IMR-90 (cell line): ENCODE data around the gene TOP2A. TPM values are rescaled to one million over a fixed set of nuclear protein-coding genes. Genes with fewer than 3 reads are reported as not detected.
A peak's percentile ranks its signal among the peaks of the same experiment; 100 is the strongest.

ENCODE experiments used
- ATAC-seq: fragments of 200-7000 bp; cut with Tn5 transposase; 2 replicates; pipeline ENCODE4 v1.9.1; 2020; ENCODE audit warnings: low read depth, mild to moderate bottlenecking, moderate library complexity
- BruUV-seq: library from RNA; stranded (reverse); fragments of 400-500 nt; replicated peaks from 2 replicates; lab custom pipeline; 2021; lab: Mats Ljungman, UMichigan
- CTCF ChIA-PET: fragments of 300-600 bp; formaldehyde crosslinking; extraction: SDS; loops from one replicate; lab custom pipeline; 2021; ENCODE audit warnings: antibody characterized with exemption; lab: Yijun Ruan, JAX
- POLR2A ChIA-PET: fragments of 300-600 bp; sonication (Branson Sonifier 250); formaldehyde crosslinking; loops from one replicate; lab custom pipeline; 2022; ENCODE audit warnings: antibody characterized with exemption; ENCODE audit not compliant: unreplicated experiment; lab: Charles Lee
- DNase-seq: peaks from one replicate; pipeline ENCODE4 v3.0.0; 2013
- H2AFZ ChIP-seq: replicated peaks from 2 replicates; pipeline ENCODE3; 2013; ENCODE audit warnings: low read length, mild to moderate bottlenecking; ENCODE audit not compliant: poor library complexity
- H2AK5ac ChIP-seq: 2 replicates; pipeline ENCODE4 v1.6.1; 2013; ENCODE audit warnings: low read depth, low read length, inconsistent platforms
- H2AK9ac ChIP-seq: replicated peaks from 2 replicates; pipeline ENCODE3; 2013; ENCODE audit warnings: mild to moderate bottlenecking, low read depth, low read length, moderate library complexity; ENCODE audit not compliant: poor library complexity
- H2BK120ac ChIP-seq: 2 replicates; pipeline ENCODE4 v1.6.1; 2013; ENCODE audit warnings: low read depth, low read length, inconsistent platforms
- H2BK15ac ChIP-seq: 3 replicates; pipeline ENCODE4 v1.6.1; 2013; ENCODE audit warnings: low read depth, low read length, inconsistent platforms
- H2BK20ac ChIP-seq: 2 replicates; pipeline ENCODE4 v1.6.1; 2013; ENCODE audit warnings: low read depth, mild to moderate bottlenecking, inconsistent platforms, low read length, moderate library complexity
- H2BK5ac ChIP-seq: 2 replicates; pipeline ENCODE4 v1.6.1; 2013; ENCODE audit warnings: mild to moderate bottlenecking, low read depth, low read length, inconsistent platforms; ENCODE audit not compliant: poor library complexity, severe bottlenecking
- H3K14ac ChIP-seq: replicated peaks from 2 replicates; pipeline ENCODE4 v1.6.1; 2013; ENCODE audit warnings: low read depth, low read length, inconsistent platforms
- H3K18ac ChIP-seq: 2 replicates; pipeline ENCODE4 v1.6.1; 2013; ENCODE audit warnings: low read depth, low read length, control low read depth
- H3K23ac ChIP-seq: 2 replicates; pipeline ENCODE4 v1.6.1; 2013; ENCODE audit warnings: low read depth, low read length, inconsistent platforms
- H3K27ac ChIP-seq: 2 replicates; pipeline ENCODE4 v1.5.1; 2013; ENCODE audit warnings: mild to moderate bottlenecking, control low read depth, low read length; ENCODE audit not compliant: insufficient read depth
- H3K27me3 ChIP-seq: 2 replicates; pipeline ENCODE4 v1.6.1; 2013; ENCODE audit warnings: low read length; ENCODE audit not compliant: control insufficient read depth, insufficient read depth
- H3K36me3 ChIP-seq: 2 replicates; pipeline ENCODE4 v1.6.1; 2013; ENCODE audit warnings: low read length, mixed read lengths; ENCODE audit not compliant: control insufficient read depth, insufficient read depth
- H3K4ac ChIP-seq: 2 replicates; pipeline ENCODE4 v1.6.1; 2013; ENCODE audit warnings: low read depth, low read length, inconsistent platforms
- H3K4me1 ChIP-seq: 2 replicates; pipeline ENCODE4 v1.6.1; 2013; ENCODE audit warnings: low read length, mixed read lengths; ENCODE audit not compliant: control insufficient read depth, insufficient read depth
- H3K4me2 ChIP-seq: 2 replicates; pipeline ENCODE4 v1.6.1; 2013; ENCODE audit warnings: low read depth, mild to moderate bottlenecking, control low read depth, low read length, moderate library complexity
- H3K4me3 ChIP-seq: 2 replicates; pipeline ENCODE4 v1.5.1; 2013; ENCODE audit warnings: low read depth, mild to moderate bottlenecking, control low read depth, low read length, moderate library complexity; ENCODE audit not compliant: insufficient read depth
- H3K56ac ChIP-seq: 2 replicates; pipeline ENCODE4 v1.6.1; 2013; ENCODE audit warnings: low read length, inconsistent platforms; ENCODE audit not compliant: insufficient read depth; ENCODE audit errors: extremely low read depth
- H3K79me1 ChIP-seq, 2 experiments: 2 replicates each; pipeline ENCODE4 v1.6.1; 2013; ENCODE audit warnings: low read length in 2 of 2, inconsistent platforms in 1 of 2, low read depth in 1 of 2
- H3K9ac ChIP-seq: 2 replicates; pipeline ENCODE4 v1.6.1; 2013; ENCODE audit warnings: low read depth, low read length, control low read depth
- H3K9me1 ChIP-seq: 2 replicates; pipeline ENCODE4 v1.6.1; 2013; ENCODE audit warnings: low read length, inconsistent platforms; ENCODE audit not compliant: insufficient read depth
- H3K9me3 ChIP-seq: 2 replicates; pipeline ENCODE4 v1.6.1; 2013; ENCODE audit warnings: low read length; ENCODE audit not compliant: control insufficient read depth, insufficient read depth
- H4K20me1 ChIP-seq: 2 replicates; pipeline ENCODE4 v1.6.1; 2013; ENCODE audit warnings: low read length, inconsistent platforms; ENCODE audit not compliant: insufficient read depth
- H4K5ac ChIP-seq: 2 replicates; pipeline ENCODE4 v1.6.1; 2013; ENCODE audit warnings: mild to moderate bottlenecking, low read depth, low read length, control low read depth
- H4K8ac ChIP-seq, 2 experiments: 2 replicates each; pipeline ENCODE4 v1.6.1; 2013; ENCODE audit warnings: low read depth in 2 of 2, low read length in 2 of 2, control low read depth in 1 of 2, inconsistent platforms in 1 of 2
- H4K91ac ChIP-seq: 2 replicates; pipeline ENCODE4 v1.6.1; 2013; ENCODE audit warnings: low read depth, low read length, inconsistent platforms; ENCODE audit not compliant: insufficient read depth
- CEBPB ChIP-seq: IDR thresholded peaks from 2 replicates; pipeline ENCODE4 v1.6.1; 2012; ENCODE audit warnings: low read depth, low read length, improper control_type of control experiment
- CHD1 ChIP-seq: IDR thresholded peaks from 2 replicates; pipeline ENCODE4 v1.6.1; 2012; ENCODE audit warnings: low read depth, low read length, improper control_type of control experiment
- MAFK ChIP-seq: IDR thresholded peaks from 2 replicates; pipeline ENCODE4 v1.6.1; 2012; ENCODE audit warnings: low read depth, low read length, improper control_type of control experiment
- MAZ ChIP-seq: IDR thresholded peaks from 2 replicates; pipeline ENCODE4 v1.6.1; 2012; ENCODE audit warnings: low read depth, mild to moderate bottlenecking, low read length, improper control_type of control experiment, moderate library complexity, borderline replicate concordance
- NFE2L2 ChIP-seq: fragments of 150-350 bp; IDR thresholded peaks from 2 replicates; pipeline ENCODE4 v1.6.1; 2016; ENCODE audit warnings: low read depth, mild to moderate bottlenecking, low read length
- RAD21 ChIP-seq: IDR thresholded peaks from 2 replicates; pipeline ENCODE4 v1.6.1; 2012; ENCODE audit warnings: low read length, improper control_type of control experiment
- RCOR1 ChIP-seq: IDR thresholded peaks from 2 replicates; pipeline ENCODE4 v1.6.1; 2012; ENCODE audit warnings: mild to moderate bottlenecking, low read length, improper control_type of control experiment; ENCODE audit not compliant: insufficient replicate concordance
- WGBS, 2 experiments: methylation state at CpG; one replicate each; pipeline versions ENCODE4 v1.1.5 to v1.1.7; 2013; ENCODE audit warnings: missing lambda C conversion rate in 2 of 2; ENCODE audit not compliant: insufficient read length in 1 of 2; ENCODE audit errors: extremely low coverage in 2 of 2; 5-methylcytosine and 5-hydroxymethylcytosine counted together
- dilution Hi-C: fragments of 300-500 bp; cut with HindIII; formaldehyde crosslinking; loops from one replicate; pipeline ENCODE4 v1.14.3; 2018; ENCODE audit warnings: low sequenced_read_pairs; ENCODE audit not compliant: unreplicated experiment
- in situ Hi-C: fragments of 300-500 bp; cut with MboI; formaldehyde crosslinking; loops from 3 replicates; pipeline ENCODE4 v1.14.3; 2019; ENCODE audit warnings: low sequenced_read_pairs, inconsistent platforms, mixed read lengths
- intact Hi-C: fragments of 100-400 bp; cut with micrococcal nuclease; formaldehyde crosslinking; loops from 2 replicates; pipeline ENCODE4 v1.10.0; 2022
- polyA plus RNA-seq, 3 experiments: library from polyadenylated mRNA; depleted of rRNA; stranded (reverse); fragments of >200 nt; gene quantifications; 2 replicates each; pipeline ENCODE4 v1.2.3, GENCODE V29; 2012; ENCODE audit warnings: low replicate concordance in 1 of 3
- total RNA-seq: library from RNA; depleted of rRNA; stranded (reverse); fragments of >200 nt; gene quantifications from 2 replicates; pipeline ENCODE4 v1.2.3, GENCODE V29; 2012

The TOP2A gene
- total and polyA plus RNA-seq, 2 of the 4 experiments (the other 2 are of a cell fraction) = 43.4 to 68.5 TPM

GRCh38 chr17:40458851-40459482, 41.3 kb upstream of the TOP2A start:
- intact Hi-C loops (no loop called here), dilution Hi-C loops (no loop called here), in situ Hi-C loops (no loop called here)
- no peak overlapping the region; the same call in 2 of the 3 replicates for H2BK15ac ChIP-seq
- TF ChIP-seq MAZ (no peak), RCOR1 (no peak), CEBPB (no peak), RAD21 (no peak), MAFK (no peak), CHD1 (no peak), NFE2L2 (no peak)
- peak overlapping the region; percentile 51; the same call in 1 of the 2 replicates for H3K4ac ChIP-seq
- H3K27ac ChIP-seq = peak overlapping the region; percentile 16; the same call in 1 of the 2 replicates
- H3K9me1 ChIP-seq = peaks cover 37% of the 10 kb centered on the region
- no peak for ATAC-seq
- H3K4me3 ChIP-seq = no peak overlapping the region
- ChIA-PET CTCF (no interaction called here), POLR2A (interaction anchor here (0.6 kb wide), 1 partner anchor 28 kb away, joined by 3 read pairs; no protein-coding TSS in a partner anchor)
- H3K14ac ChIP-seq = peak overlapping the region; percentile 24; the same call in 1 of the 2 replicates
- WGBS, 2 experiments = 86% methylated on average over 5 of the region's 12 CpGs; no CpG with 5 or more reads in 1 of the 2 experiments
- peak overlapping the region in 1 of 2 experiments; percentile 62; a peak in 2 of 4 replicates for H4K8ac ChIP-seq
- peak overlapping the region; percentile 26 for H3K18ac ChIP-seq
- no peak overlapping the region for H3K4me2 ChIP-seq
- peak overlapping the region; percentile 28 for H3K23ac ChIP-seq
- peaks cover 36% of the 10 kb centered on the region for H3K4me1 ChIP-seq
- peak overlapping the region; percentile 36 for H2BK120ac ChIP-seq
- peak overlapping the region; percentile 29; the same call in 1 of the 2 replicates for H2BK20ac ChIP-seq
- H4K20me1 ChIP-seq = peaks cover 44% of the 10 kb centered on the region
- 0 out of 2 replicates have a peak overlapping the region, but pooled peaks have one; percentile 19 for H4K91ac ChIP-seq
- H3K56ac ChIP-seq = peak overlapping the region; percentile 30; the same call in 1 of the 2 replicates
- peak overlapping the region; percentile 24; the same call in 1 of the 2 replicates for H2AK5ac ChIP-seq
- H2BK5ac ChIP-seq = peak overlapping the region; percentile 6
- peaks cover 8 to 43% of the 10 kb centered on the region in 2 experiments for H3K79me1 ChIP-seq
- no peak overlapping the region for H2AFZ ChIP-seq
- H3K27me3 ChIP-seq = no peaks in the 10 kb centered on the region
- no peak for DNase-seq
- H3K36me3 ChIP-seq = peaks cover 47% of the 10 kb centered on the region
- no TSS peak for BruUV-seq
- no peak overlapping the region for H4K5ac ChIP-seq
- peak overlapping the region; percentile 61 for H2AK9ac ChIP-seq
- no peak overlapping the region for H3K9ac ChIP-seq
- no peaks in the 10 kb centered on the region for H3K9me3 ChIP-seq
